Rectal smooth muscle tissue (tissue), 1 donor: ENCODE measurements around the gene CBR3.

Experiments
- H3K27ac ChIP-seq: one replicate; pipeline ENCODE4 v1.7.0; 2013; ENCODE audit warnings: low read depth, low read length, inconsistent platforms
- H3K27me3 ChIP-seq: one replicate; pipeline ENCODE4 v1.7.0; 2013; ENCODE audit warnings: low read length; ENCODE audit not compliant: control insufficient read depth, insufficient read depth
- H3K36me3 ChIP-seq: one replicate; pipeline ENCODE4 v1.7.0; 2013; ENCODE audit warnings: low read length; ENCODE audit not compliant: control insufficient read depth, insufficient read depth
- H3K4me1 ChIP-seq: one replicate; pipeline ENCODE4 v1.7.0; 2013; ENCODE audit warnings: low read length; ENCODE audit not compliant: control insufficient read depth, insufficient read depth
- H3K4me3 ChIP-seq: one replicate; pipeline ENCODE4 v1.7.0; 2013; ENCODE audit warnings: low read length
- H3K9ac ChIP-seq: one replicate; pipeline ENCODE4 v1.7.0; 2013; ENCODE audit warnings: low read length

The CBR3 gene

GRCh38 chr21:36163750-36164741 is 29.2 kb downstream of the CBR3 start:
- no peak overlapping the region for H3K9ac ChIP-seq
- no peak overlapping the region for H3K27ac ChIP-seq
- H3K27me3 ChIP-seq, result no peaks in the 10 kb centered on the region
- no peak overlapping the region for H3K4me3 ChIP-seq
- H3K36me3 ChIP-seq, result peaks cover 2% of the 10 kb centered on the region
- H3K4me1 ChIP-seq, result no peaks in the 10 kb centered on the region

GRCh38 chr21:36165356-36165755 is 30.5 kb downstream of the CBR3 start:
- Histone ChIP-seq H3K27ac (no peak overlapping the region), H3K27me3 (no peaks in the 10 kb centered on the region), H3K36me3 (peaks cover 6% of the 10 kb centered on the region), H3K9ac (no peak overlapping the region), H3K4me3 (no peak overlapping the region), H3K4me1 (no peaks in the 10 kb centered on the region)

GRCh38 chr21:36166705-36167104 is 31.8 kb downstream of the CBR3 start:
- H3K36me3 ChIP-seq, result peaks cover 6% of the 10 kb centered on the region
- H3K27me3 ChIP-seq, result no peaks in the 10 kb centered on the region
- H3K9ac ChIP-seq, result no peak overlapping the region
- no peaks in the 10 kb centered on the region for H3K4me1 ChIP-seq
- no peak overlapping the region for H3K4me3 ChIP-seq
- H3K27ac ChIP-seq, result no peak overlapping the region

- Histone ChIP-seq H3K27ac (no peak overlapping the region), H3K4me1 (no peaks in the 10 kb centered on the region), H3K27me3 (no peaks in the 10 kb centered on the region), H3K36me3 (peaks cover 6% of the 10 kb centered on the region), H3K9ac (no peak overlapping the region), H3K4me3 (no peak overlapping the region)
Measured at GRCh38 chr21:36167541-36167940, 32.7 kb downstream of the CBR3 start.

- H3K4me3 ChIP-seq, result no peak overlapping the region
- H3K36me3 ChIP-seq, result peaks cover 6% of the 10 kb centered on the region
- no peak overlapping the region for H3K9ac ChIP-seq
- H3K4me1 ChIP-seq, result no peaks in the 10 kb centered on the region
- H3K27me3 ChIP-seq, result no peaks in the 10 kb centered on the region
- H3K27ac ChIP-seq, result no peak overlapping the region
Measured at GRCh38 chr21:36169470-36170128, 34.7 kb downstream of the CBR3 start.

GRCh38 chr21:36170823-36171222 is 35.9 kb downstream of the CBR3 start:
- Histone ChIP-seq H3K4me3 (no peak overlapping the region), H3K36me3 (peaks cover 6% of the 10 kb centered on the region), H3K4me1 (no peaks in the 10 kb centered on the region), H3K27ac (no peak overlapping the region), H3K9ac (no peak overlapping the region), H3K27me3 (no peaks in the 10 kb centered on the region)

GRCh38 chr21:36171336-36171735 is 36.5 kb downstream of the CBR3 start:
- no peak overlapping the region for H3K4me3 ChIP-seq
- H3K27ac ChIP-seq, result no peak overlapping the region
- H3K27me3 ChIP-seq, result no peaks in the 10 kb centered on the region
- no peak overlapping the region for H3K9ac ChIP-seq
- peaks cover 6% of the 10 kb centered on the region for H3K36me3 ChIP-seq
- H3K4me1 ChIP-seq, result no peaks in the 10 kb centered on the region

GRCh38 chr21:36171741-36172331 is 37.0 kb downstream of the CBR3 start:
- Histone ChIP-seq H3K4me1 (no peaks in the 10 kb centered on the region), H3K27me3 (no peaks in the 10 kb centered on the region), H3K9ac (no peak overlapping the region), H3K36me3 (peaks cover 6% of the 10 kb centered on the region), H3K4me3 (no peak overlapping the region), H3K27ac (no peak overlapping the region)

- no peaks in the 10 kb centered on the region for H3K4me1 ChIP-seq
- no peak overlapping the region for H3K9ac ChIP-seq
- no peak overlapping the region for H3K27ac ChIP-seq
- H3K36me3 ChIP-seq, result no peaks in the 10 kb centered on the region
- no peak overlapping the region for H3K4me3 ChIP-seq
- H3K27me3 ChIP-seq, result no peaks in the 10 kb centered on the region
Measured at GRCh38 chr21:36174780-36175179, 39.9 kb downstream of the CBR3 start.

GRCh38 chr21:36175771-36176565 is 41.1 kb downstream of the CBR3 start:
- no peaks in the 10 kb centered on the region for H3K36me3 ChIP-seq
- no peaks in the 10 kb centered on the region for H3K27me3 ChIP-seq
- H3K27ac ChIP-seq, result no peak overlapping the region
- no peak overlapping the region for H3K9ac ChIP-seq
- no peaks in the 10 kb centered on the region for H3K4me1 ChIP-seq
- no peak overlapping the region for H3K4me3 ChIP-seq

- Histone ChIP-seq H3K36me3 (no peaks in the 10 kb centered on the region), H3K27me3 (no peaks in the 10 kb centered on the region), H3K27ac (no peak overlapping the region), H3K9ac (no peak overlapping the region), H3K4me1 (no peaks in the 10 kb centered on the region), H3K4me3 (no peak overlapping the region)
Measured at GRCh38 chr21:36178349-36178748, 43.5 kb downstream of the CBR3 start.

- Histone ChIP-seq H3K4me3 (no peak overlapping the region), H3K9ac (no peak overlapping the region), H3K36me3 (no peaks in the 10 kb centered on the region), H3K4me1 (no peaks in the 10 kb centered on the region), H3K27me3 (no peaks in the 10 kb centered on the region), H3K27ac (no peak overlapping the region)
Measured at GRCh38 chr21:36179145-36179544, 44.3 kb downstream of the CBR3 start.
